GM23248 (cell line): Measurements from ENCODE around the gene NUP107. TPM values are rescaled to one million over a fixed set of nuclear protein-coding genes. Genes with fewer than 3 reads are reported as not detected.

Source experiments
- DNase-seq: peaks from one replicate; pipeline ENCODE4 v3.0.0-alpha.2; 2015
- H2AFZ ChIP-seq: fragments of 200-600 bp; sonication (generic); 2 replicates; pipeline ENCODE4 v1.6.1; 2016; ENCODE audit warnings: antibody characterized with exemption
- H3F3A ChIP-seq: fragments of 200-600 bp; sonication (generic); 2 replicates; pipeline ENCODE4 v1.6.1; 2016; ENCODE audit warnings: mild to moderate bottlenecking, antibody characterized with exemption, mixed run types; ENCODE audit not compliant: insufficient read depth
- H3K27ac ChIP-seq: fragments of 200-600 bp; sonication (generic); 2 replicates; pipeline ENCODE4 v1.5.1; 2016; ENCODE audit warnings: mild to moderate bottlenecking
- H3K27me3 ChIP-seq: fragments of 200-600 bp; sonication (generic); replicated peaks from 2 replicates; pipeline ENCODE4 v1.6.1; 2016; ENCODE audit warnings: mild to moderate bottlenecking; ENCODE audit not compliant: insufficient read depth
- H3K36me3 ChIP-seq: fragments of 200-600 bp; sonication (generic); 2 replicates; pipeline ENCODE4 v1.6.1; 2016; ENCODE audit warnings: low read depth, mild to moderate bottlenecking
- H3K4me1 ChIP-seq: fragments of 200-600 bp; sonication (generic); 2 replicates; pipeline ENCODE4 v1.6.1; 2016; ENCODE audit warnings: mild to moderate bottlenecking; ENCODE audit not compliant: insufficient read depth
- H3K4me2 ChIP-seq: fragments of 200-600 bp; sonication (generic); one replicate; pipeline ENCODE4 v1.6.1; 2016; ENCODE audit warnings: mild to moderate bottlenecking; ENCODE audit not compliant: unreplicated experiment
- H3K4me3 ChIP-seq: fragments of 200-600 bp; sonication (generic); 2 replicates; pipeline ENCODE4 v1.5.1; 2016; ENCODE audit warnings: mild to moderate bottlenecking
- H3K79me2 ChIP-seq: fragments of 200-600 bp; sonication (generic); 2 replicates; pipeline ENCODE4 v1.6.1; 2016; ENCODE audit warnings: mild to moderate bottlenecking; ENCODE audit not compliant: insufficient read depth
- H3K9ac ChIP-seq: fragments of 200-600 bp; sonication (generic); 2 replicates; pipeline ENCODE4 v1.6.1; 2016; ENCODE audit warnings: mild to moderate bottlenecking
- H3K9me2 ChIP-seq: fragments of 200-600 bp; sonication (generic); 2 replicates; pipeline ENCODE4 v1.6.1; 2016; ENCODE audit warnings: mixed run types, mild to moderate bottlenecking, moderate library complexity; ENCODE audit not compliant: insufficient read depth
- H3K9me3 ChIP-seq: fragments of 200-600 bp; sonication (generic); one replicate; pipeline ENCODE4 v1.6.1; 2017; ENCODE audit warnings: low read depth
- H4K20me1 ChIP-seq: fragments of 200-600 bp; sonication (generic); 2 replicates; pipeline ENCODE4 v1.6.0; 2016; ENCODE audit not compliant: insufficient read depth
- EZH2 ChIP-seq: fragments of 200-600 bp; sonication (generic); IDR thresholded peaks from 2 replicates; pipeline ENCODE4 v1.6.1; 2018; ENCODE audit warnings: antibody characterized with exemption, mild to moderate bottlenecking; ENCODE audit not compliant: insufficient read depth, poor library complexity, severe bottlenecking
- EZH2phosphoT487 ChIP-seq: fragments of 200-600 bp; sonication (generic); IDR thresholded peaks from 2 replicates; pipeline ENCODE4 v1.6.1; 2018; ENCODE audit warnings: antibody characterized with exemption, moderate library complexity, mild to moderate bottlenecking, low read depth; ENCODE audit not compliant: insufficient read depth
- WGBS, 2 experiments: methylation state at CpG; one replicate each; pipeline ENCODE4 v1.1.6; 2015 to 2017; ENCODE audit warnings: low lambda C conversion rate in 2 of 2, low coverage in 1 of 2; ENCODE audit errors: missing lambda C conversion rate in 2 of 2; 5-methylcytosine and 5-hydroxymethylcytosine counted together
- in situ Hi-C: fragments of 300-500 bp; cut with MboI; formaldehyde crosslinking; loops from 2 replicates; pipeline ENCODE4 v1.15.0; 2020
- polyA plus RNA-seq: library from polyadenylated mRNA; unstranded; fragments of >200 nt; fragmentation: Nextera tagmentation; extraction: Ambion mirVana; gene quantifications from 2 replicates; pipeline ENCODE4 v1.2.1, GENCODE V29; 2016
- total RNA-seq: library from RNA; depleted of rRNA; stranded (reverse); fragments of >200 nt; shearing (Covaris generic); gene quantifications from 2 replicates; pipeline ENCODE4 v1.2.3, GENCODE V29; 2014

The NUP107 gene
- total and polyA plus RNA-seq, 2 experiments from 2014 or later: 29.4 to 40.1 TPM

DNA sequence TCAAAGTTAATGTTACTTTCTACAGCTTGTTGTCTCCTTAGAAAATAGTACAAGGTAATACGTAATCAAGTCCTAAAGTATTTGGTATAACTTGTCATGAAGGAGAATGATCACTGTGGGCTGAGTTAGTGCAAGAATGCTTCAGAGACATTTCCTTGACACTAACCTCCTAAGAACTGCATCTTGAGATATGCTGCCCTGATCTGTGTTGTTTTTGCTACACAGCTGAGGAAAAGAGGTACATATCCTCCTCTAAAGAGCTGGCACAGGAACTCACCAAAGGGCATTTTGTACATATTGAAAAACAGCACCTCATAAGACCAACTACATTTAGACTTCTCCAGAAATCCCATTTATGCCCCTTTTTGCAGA lies 47.4 kb upstream of the NUP107 start:
- H3K36me3 ChIP-seq: no peaks in the 10 kb centered on the region
- no peak for DNase-seq
- H2AFZ ChIP-seq: no peak overlapping the region
- no peak for TF ChIP-seq EZH2
- no peak overlapping the region for H3K4me2 ChIP-seq
- no peaks in the 10 kb centered on the region for H3K9me2 ChIP-seq
- peaks cover 40% of the 10 kb centered on the region for H3K4me1 ChIP-seq
- H3K27ac ChIP-seq: no peak overlapping the region
- peaks cover 40% of the 10 kb centered on the region; the same call in 1 of the 2 replicates for H3F3A ChIP-seq
- no peaks in the 10 kb centered on the region for H3K9me3 ChIP-seq
- H3K9ac ChIP-seq: no peak overlapping the region
- no peak overlapping the region for H3K4me3 ChIP-seq
- peaks cover 14% of the 10 kb centered on the region; the same call in 1 of the 2 replicates for H4K20me1 ChIP-seq
- peaks cover 100% of the 10 kb centered on the region for H3K79me2 ChIP-seq
- 100% methylated on average over 1 of the region's 1 CpG for WGBS, 2 experiments
- no peaks in the 10 kb centered on the region for H3K27me3 ChIP-seq
- in situ Hi-C loops: no loop called here

DNA sequence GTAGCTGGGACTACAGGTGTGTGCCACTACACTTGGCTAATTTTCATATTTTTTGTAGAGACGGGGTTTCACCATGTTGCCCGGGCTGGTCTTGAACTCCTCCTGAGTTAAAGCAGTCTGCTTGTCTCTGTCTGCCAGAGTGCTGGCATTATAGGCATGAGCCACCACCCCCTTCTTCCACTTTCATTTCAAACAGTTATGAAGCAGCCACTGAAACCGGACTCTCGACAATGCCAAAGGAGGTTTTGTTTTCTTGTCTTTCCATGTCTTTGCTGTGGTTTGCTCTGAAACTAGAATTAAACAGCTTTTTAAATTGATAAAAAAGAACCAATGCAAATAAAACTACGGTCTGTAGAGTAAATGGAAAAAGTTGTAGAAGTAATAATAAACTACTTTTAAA lies 45.6 kb upstream of the NUP107 start:
- WGBS, 2 experiments: 75 to 78% methylated on average over 5 of the region's 5 CpGs
- in situ Hi-C loops: no loop called here
- peaks cover 100% of the 10 kb centered on the region for H3K79me2 ChIP-seq
- H2AFZ ChIP-seq: no peak overlapping the region
- H3K27me3 ChIP-seq: no peaks in the 10 kb centered on the region
- H3K4me1 ChIP-seq: peaks cover 25% of the 10 kb centered on the region
- H3K9ac ChIP-seq: no peak overlapping the region
- no peak for DNase-seq
- H3K4me2 ChIP-seq: no peak overlapping the region
- H3K4me3 ChIP-seq: no peak overlapping the region
- H3K36me3 ChIP-seq: no peaks in the 10 kb centered on the region
- peaks cover 29% of the 10 kb centered on the region; the same call in 1 of the 2 replicates for H3F3A ChIP-seq
- H4K20me1 ChIP-seq: peaks cover 14% of the 10 kb centered on the region; the same call in 1 of the 2 replicates
- TF ChIP-seq EZH2phosphoT487 (no peak), EZH2 (no peak)
- H3K27ac ChIP-seq: no peak overlapping the region
- H3K9me3 ChIP-seq: no peaks in the 10 kb centered on the region
- H3K9me2 ChIP-seq: no peaks in the 10 kb centered on the region

DNA sequence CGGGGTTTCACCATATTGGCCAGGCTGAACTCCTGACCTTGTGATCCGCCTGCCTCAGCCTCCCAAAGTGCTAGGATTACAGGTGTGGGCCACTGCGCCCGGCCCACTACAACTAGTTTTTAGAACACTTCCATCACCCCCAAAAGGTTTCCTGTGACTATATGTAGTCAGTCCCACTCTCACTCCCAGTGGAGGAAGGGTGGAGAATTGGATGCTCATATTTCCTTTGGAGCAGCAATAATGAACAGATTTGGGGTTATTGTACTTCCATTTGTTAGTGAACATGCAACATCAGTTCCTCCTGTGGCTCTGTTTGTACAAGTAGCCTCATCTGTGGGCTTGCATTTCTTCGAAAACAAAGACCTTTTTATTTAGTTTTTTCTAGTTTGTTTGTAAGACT lies 40.3 kb upstream of the NUP107 start:
- Histone ChIP-seq H4K20me1 (0 out of 2 replicates have a peak, but pooled peaks cover 11% of the 10 kb centered on the region), H3K9me3 (no peaks in the 10 kb centered on the region), H3K4me3 (no peak overlapping the region), H3K9ac (no peak overlapping the region), H3K27me3 (no peaks in the 10 kb centered on the region), H3K4me1 (no peaks in the 10 kb centered on the region), H3K27ac (no peak overlapping the region), H3K9me2 (no peaks in the 10 kb centered on the region), H3K36me3 (peaks cover 28% of the 10 kb centered on the region; the same call in 1 of the 2 replicates), H3K79me2 (peaks cover 99% of the 10 kb centered on the region), H3F3A (peaks cover 14% of the 10 kb centered on the region; the same call in 1 of the 2 replicates), H2AFZ (no peak overlapping the region), H3K4me2 (no peak overlapping the region)
- in situ Hi-C loops: no loop called here
- TF ChIP-seq EZH2phosphoT487 (no peak), EZH2 (no peak)
- DNase-seq: no peak
- WGBS, 2 experiments: 98 to 99% methylated on average over 5 of the region's 5 CpGs

DNA sequence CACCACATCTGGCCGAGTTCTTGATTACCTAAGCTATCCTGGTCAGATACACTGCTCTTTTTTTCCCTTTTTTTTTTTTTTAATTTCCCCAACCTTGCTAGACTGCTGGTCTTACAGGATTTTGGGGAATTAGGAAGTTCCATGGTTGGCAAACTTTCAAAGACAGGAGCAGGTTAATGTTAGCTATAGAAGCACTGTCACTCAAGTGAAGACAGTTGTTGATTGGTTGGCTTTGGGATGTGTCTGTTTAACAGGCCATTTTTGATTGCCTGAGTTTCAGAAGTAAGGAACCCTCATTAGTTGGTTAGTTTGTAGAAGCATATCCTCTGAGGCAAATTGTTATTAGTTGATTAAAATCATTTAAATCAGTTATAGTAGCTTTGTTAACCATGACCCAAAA lies 39.3 kb upstream of the NUP107 start:
- 41 to 77% methylated on average over 1 of the region's 1 CpG for WGBS, 2 experiments
- no peak for DNase-seq
- Histone ChIP-seq H3K4me2 (no peak overlapping the region), H3K9ac (no peak overlapping the region), H2AFZ (no peak overlapping the region), H3K79me2 (peaks cover 99% of the 10 kb centered on the region), H3K9me3 (no peaks in the 10 kb centered on the region), H3K27ac (no peak overlapping the region), H3K4me3 (no peak overlapping the region), H4K20me1 (0 out of 2 replicates have a peak, but pooled peaks cover 11% of the 10 kb centered on the region), H3K36me3 (peaks cover 37% of the 10 kb centered on the region), H3F3A (0 out of 2 replicates have a peak, but pooled peaks cover 5% of the 10 kb centered on the region), H3K27me3 (no peaks in the 10 kb centered on the region), H3K4me1 (no peaks in the 10 kb centered on the region), H3K9me2 (no peaks in the 10 kb centered on the region)
- in situ Hi-C loops: no loop called here
- no peak for TF ChIP-seq EZH2

DNA sequence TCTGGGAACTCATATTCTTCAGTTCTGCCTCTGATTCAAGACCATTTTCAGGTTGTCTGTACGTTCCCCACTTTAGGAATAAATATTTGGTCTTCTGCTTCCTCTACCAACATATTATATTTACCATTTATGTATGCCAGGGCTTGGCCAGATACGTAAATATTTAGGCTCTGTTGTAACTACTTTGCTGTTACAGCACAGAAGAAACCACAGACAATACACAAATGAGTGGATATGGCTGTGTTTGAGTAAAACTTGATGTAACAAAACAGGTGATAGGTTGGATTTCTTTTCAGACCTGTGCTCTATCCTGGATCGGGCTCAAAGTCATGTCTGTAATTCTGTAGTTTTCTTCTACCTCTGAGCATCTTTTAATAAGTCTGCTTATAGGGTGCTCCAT lies 38.6 kb upstream of the NUP107 start:
- Histone ChIP-seq H3K4me1 (no peaks in the 10 kb centered on the region), H3K9me3 (no peaks in the 10 kb centered on the region), H3K4me3 (no peak overlapping the region), H3K27me3 (no peaks in the 10 kb centered on the region), H3K36me3 (peaks cover 44% of the 10 kb centered on the region), H3K9me2 (no peaks in the 10 kb centered on the region), H4K20me1 (0 out of 2 replicates have a peak, but pooled peaks cover 11% of the 10 kb centered on the region), H3K79me2 (peaks cover 99% of the 10 kb centered on the region), H3K27ac (no peak overlapping the region), H3F3A (0 out of 2 replicates have a peak, but pooled peaks cover 3% of the 10 kb centered on the region), H2AFZ (no peak overlapping the region), H3K9ac (no peak overlapping the region), H3K4me2 (no peak overlapping the region)
- 99 to 100% methylated on average over 3 of the region's 3 CpGs for WGBS, 2 experiments
- in situ Hi-C loops: no loop called here
- DNase-seq: no peak
- TF ChIP-seq EZH2 (no peak), EZH2phosphoT487 (no peak)
